ENCODE data around the gene LUZP1.
"Not testable (repeated sequence)": the region's sequence is repeated elsewhere in the genome, so short reads cannot be mapped to it uniquely, and the experiment has no call there.

The LUZP1 gene

DNA sequence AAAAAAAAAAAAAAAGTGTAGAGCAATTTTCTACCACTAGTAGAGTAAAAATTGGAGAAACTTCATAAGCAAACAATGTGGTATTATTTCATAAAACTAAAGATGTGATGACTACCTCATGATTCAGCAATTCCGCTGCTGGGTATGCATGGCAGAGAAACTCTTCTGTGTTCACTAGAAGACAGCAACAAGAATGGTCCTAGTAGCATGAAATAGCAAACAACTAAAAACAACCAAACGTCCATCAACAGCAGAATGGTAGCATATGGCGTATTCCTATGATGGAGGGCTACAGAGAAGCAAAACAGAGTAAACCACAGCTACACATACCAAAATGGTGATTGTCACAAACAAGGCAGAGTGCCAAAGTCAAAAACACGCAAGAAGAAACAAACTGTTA lies 29.7 kb upstream of the LUZP1 start:
- no peak for TF ChIP-seq CTCF (conservative IDR thresholded peaks at IDR 0.05)
- H3K27ac ChIP-seq, result no peak overlapping the region

- H3K27ac ChIP-seq, result no peak overlapping the region
- no peak for TF ChIP-seq CTCF (conservative IDR thresholded peaks at IDR 0.05)
Measured at GRCh38 chr1:23196627-23197328, 28.1 kb upstream of the LUZP1 start.

DNA sequence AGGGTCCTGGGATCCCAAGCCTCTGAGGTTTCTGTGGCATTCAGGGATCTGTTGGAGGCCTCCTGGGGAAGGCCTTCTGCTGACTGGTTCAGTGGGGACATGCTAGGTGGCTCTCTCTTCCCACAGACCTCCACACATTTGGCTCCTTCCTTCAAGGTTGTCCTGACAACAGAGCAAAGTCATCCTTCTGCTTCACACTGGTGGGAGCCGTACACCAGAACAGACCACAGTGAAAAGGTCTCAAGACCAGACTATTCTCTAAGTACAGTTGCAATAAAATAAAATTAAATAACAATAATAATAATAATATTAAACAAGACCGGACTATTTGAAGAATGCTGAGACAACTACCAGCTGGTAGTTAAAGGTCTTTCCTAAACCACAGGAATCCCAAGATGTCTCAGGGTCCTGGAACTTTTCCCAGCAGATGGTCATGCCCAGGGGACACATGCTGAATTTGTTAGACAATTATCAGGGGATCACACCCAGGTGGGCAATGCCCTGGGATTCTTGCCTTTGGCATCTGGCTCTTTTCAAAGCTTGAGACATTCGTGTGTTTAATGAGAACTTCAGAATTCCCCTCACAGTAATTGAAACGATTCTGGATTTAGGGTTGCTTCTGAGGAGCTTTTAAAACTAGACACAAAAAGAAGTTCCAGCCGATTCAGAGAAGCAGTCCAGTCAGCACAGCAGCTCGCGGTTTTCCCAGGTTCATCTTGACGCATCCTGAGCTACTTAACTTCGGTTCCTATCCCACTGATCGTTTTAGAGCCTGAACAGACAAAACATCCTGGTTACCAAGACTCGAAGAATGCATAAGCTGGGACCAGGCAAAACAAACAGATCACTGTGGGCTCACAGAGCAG lies 25.7 kb upstream of the LUZP1 start:
- H3K27ac ChIP-seq, result no peak overlapping the region
- no peak for TF ChIP-seq CTCF (conservative IDR thresholded peaks at IDR 0.05)

- TF ChIP-seq CTCF (conservative IDR thresholded peaks at IDR 0.05), result no peak
- no peak overlapping the region for H3K27ac ChIP-seq
Measured at GRCh38 chr1:23193391-23194118, 24.9 kb upstream of the LUZP1 start.

DNA sequence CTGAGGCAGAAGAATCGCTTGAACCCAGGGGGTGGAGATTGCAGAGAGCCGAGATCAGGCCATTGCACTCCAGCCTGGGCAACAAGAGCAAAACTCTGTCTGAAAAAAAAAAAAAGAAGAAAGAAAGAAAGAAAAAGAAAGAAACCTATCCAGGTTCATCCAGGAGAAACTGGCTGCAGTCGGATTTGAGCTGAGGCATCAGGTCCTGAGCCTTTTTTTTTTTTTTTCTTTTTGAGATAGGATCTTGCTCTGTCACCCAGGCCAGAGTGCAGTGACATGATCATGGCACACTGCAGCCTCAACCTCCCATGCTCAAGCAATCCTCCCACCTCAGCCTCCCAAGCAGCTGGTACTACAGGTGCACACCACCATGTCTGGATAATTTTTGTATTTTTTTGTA lies 22.5 kb upstream of the LUZP1 start:
- no peak for TF ChIP-seq CTCF (conservative IDR thresholded peaks at IDR 0.05)

DNA sequence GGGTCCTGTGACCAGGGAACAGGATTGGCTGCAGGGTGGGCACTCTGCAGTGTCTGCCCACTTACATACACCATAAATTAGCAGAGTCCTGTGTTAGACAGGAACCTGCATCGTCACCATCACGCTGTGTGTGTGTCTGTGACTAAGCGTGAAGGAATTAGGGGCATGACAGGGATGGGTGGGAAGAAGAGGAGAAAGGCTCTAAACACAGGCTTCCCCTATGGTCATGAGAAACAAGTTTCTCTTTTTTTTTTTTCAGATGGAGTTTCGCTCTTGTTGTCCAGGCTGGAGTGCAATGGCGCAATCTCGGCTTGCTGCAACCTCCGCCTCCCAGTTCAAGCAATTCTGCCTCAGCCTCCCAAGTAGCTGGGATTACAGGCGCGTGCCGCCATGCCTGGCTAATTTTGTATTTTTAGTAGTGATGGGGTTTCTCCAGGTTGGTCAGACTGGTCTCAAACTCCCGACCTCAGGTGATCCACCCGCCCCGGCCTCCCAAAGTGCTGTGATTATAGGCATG lies 20.3 kb upstream of the LUZP1 start:
- H3K27ac ChIP-seq, result not testable (repeated sequence)

More for the DNA sequence above, 22.5 kb upstream of the LUZP1 start:
- H3K27ac ChIP-seq, result no peak overlapping the region

- TF ChIP-seq CTCF (conservative IDR thresholded peaks at IDR 0.05), result no peak
- no peak overlapping the region for H3K27ac ChIP-seq
Measured at GRCh38 chr1:23188434-23188884, 19.8 kb upstream of the LUZP1 start.

Measured in VCaP (cell line).